NT2/D1 (cell line): ENCODE results near the gene ETV5.

Experiments used
- SUZ12 ChIP-seq: IDR thresholded peaks from 2 replicates; pipeline ENCODE4 v1.6.1; 2011; ENCODE audit not compliant: insufficient read length, insufficient read depth; ENCODE audit errors: extremely low read depth
- YY1 ChIP-seq: IDR thresholded peaks from 2 replicates; pipeline ENCODE4 v1.6.1; 2011; ENCODE audit not compliant: insufficient read length, insufficient read depth
- ZNF274 ChIP-seq: IDR thresholded peaks from 2 replicates; pipeline ENCODE4 v1.6.1; 2011; ENCODE audit warnings: mild to moderate bottlenecking, low read depth, low read length

GRCh38 chr3:186110975-186111974 lies 2.4 kb upstream of the ETV5 start:
- TF ChIP-seq ZNF274 (no peak), SUZ12 (no peak), YY1 (no peak)
